HEK293 (cell line): ENCODE measurements around the gene PDIA4.
A peak's percentile ranks its signal among the peaks of the same experiment; 100 is the strongest.

Experiments
- CTCF ChIA-PET: fragments of 350-600 bp; formaldehyde crosslinking; extraction: SDS; loops from one replicate; lab custom pipeline; 2021; ENCODE audit warnings: antibody characterized with exemption; lab: Yijun Ruan, JAX
- POLR2A ChIA-PET: fragments of 300-600 bp; formaldehyde crosslinking; extraction: SDS; loops from one replicate; lab custom pipeline; 2020; ENCODE audit warnings: antibody characterized with exemption, inconsistent platforms; lab: Yijun Ruan, JAX
- H3K27ac ChIP-seq: fragments of 200-500 bp; sonication (Bioruptor generic); 2 replicates; pipeline ENCODE4 v1.5.1; 2014; ENCODE audit warnings: low read depth, low read length, control low read depth, inconsistent platforms; ENCODE audit errors: extremely low read depth
- H3K36me3 ChIP-seq, 2 experiments: fragments of 200-500 bp in 1 of 2; sonication (Bioruptor generic) in 1 of 2; 1 replicate in 1 of 2; 2 replicates in 1 of 2; pipeline ENCODE4 v1.5.1; 2014 to 2017; ENCODE audit warnings: inconsistent platforms in 2 of 2, low read length in 2 of 2; ENCODE audit not compliant: control insufficient read depth in 2 of 2, insufficient read depth in 1 of 2
- H3K4me1 ChIP-seq: fragments of 200-500 bp; sonication (Bioruptor generic); 2 replicates; pipeline ENCODE4 v1.5.1; 2014; ENCODE audit warnings: mild to moderate bottlenecking, low read length, inconsistent platforms; ENCODE audit not compliant: control insufficient read depth, insufficient read depth
- H3K4me3 ChIP-seq: 2 replicates; pipeline ENCODE4 v1.5.1; 2011; ENCODE audit warnings: low read depth, mild to moderate bottlenecking, control low read depth, low read length, moderate library complexity
- H3K9me3 ChIP-seq: fragments of 200-500 bp; sonication (Bioruptor generic); 2 replicates; pipeline ENCODE4 v1.5.1; 2014; ENCODE audit warnings: low read depth, low read length, inconsistent platforms; ENCODE audit not compliant: control insufficient read depth, insufficient read depth
- EGR2 ChIP-seq: fragments of 450-650 bp; formaldehyde crosslinking; IDR thresholded peaks from 2 replicates; pipeline ENCODE4 v1.5.1; 2016; ENCODE audit warnings: low read depth, missing biosample characterization, missing genetic modification characterization
- MZF1 ChIP-seq: fragments of 450-650 bp; formaldehyde crosslinking; IDR thresholded peaks from 2 replicates; pipeline ENCODE4 v1.5.1; 2017; ENCODE audit warnings: missing biosample characterization, missing genetic modification characterization, borderline replicate concordance
- OVOL3 ChIP-seq: fragments of 450-650 bp; formaldehyde crosslinking; IDR thresholded peaks from 2 replicates; pipeline ENCODE4 v1.5.1; 2016; ENCODE audit warnings: missing biosample characterization, missing genetic modification characterization
- SALL2 ChIP-seq: fragments of 450-650 bp; formaldehyde crosslinking; IDR thresholded peaks from 2 replicates; pipeline ENCODE4 v1.5.0; 2017; ENCODE audit warnings: missing biosample characterization, mild to moderate bottlenecking, missing genetic modification characterization, borderline replicate concordance
- ZBTB7A ChIP-seq: fragments of 450-650 bp; formaldehyde crosslinking; IDR thresholded peaks from 2 replicates; pipeline ENCODE4 v1.5.1; 2016; ENCODE audit warnings: low read depth, missing biosample characterization, missing genetic modification characterization
- ZNF214 ChIP-seq: fragments of 450-650 bp; formaldehyde crosslinking; IDR thresholded peaks from 2 replicates; pipeline ENCODE4 v1.5.1; 2017; ENCODE audit warnings: missing biosample characterization, mild to moderate bottlenecking, missing genetic modification characterization, borderline replicate concordance
- ZNF248 ChIP-seq: fragments of 450-650 bp; formaldehyde crosslinking; IDR thresholded peaks from 2 replicates; pipeline ENCODE4 v1.5.1; 2017; ENCODE audit warnings: missing biosample characterization, missing genetic modification characterization
- ZNF391 ChIP-seq: fragments of 450-650 bp; formaldehyde crosslinking; IDR thresholded peaks from 2 replicates; pipeline ENCODE4 v1.5.1; 2016; ENCODE audit warnings: low read depth, missing biosample characterization, missing genetic modification characterization, borderline replicate concordance
- ZNF596 ChIP-seq: fragments of 450-650 bp; IDR thresholded peaks from 2 replicates; pipeline ENCODE4 v1.5.0; 2018; ENCODE audit warnings: missing biosample characterization, mild to moderate bottlenecking, missing genetic modification characterization, moderate library complexity
- ZNF747 ChIP-seq: fragments of 450-650 bp; formaldehyde crosslinking; IDR thresholded peaks from 2 replicates; pipeline ENCODE4 v1.5.1; 2016; ENCODE audit warnings: missing biosample characterization, missing genetic modification characterization
- TF ChIP-seq, protein P1 (sequence below): fragments of 450-650 bp; formaldehyde crosslinking; conservative IDR thresholded peaks from 2 replicates; pipeline ENCODE4 v1.5.1; 2016; ENCODE audit warnings: low read depth, missing biosample characterization, missing genetic modification characterization
- TF ChIP-seq, protein P2 (sequence below): fragments of 450-650 bp; formaldehyde crosslinking; conservative IDR thresholded peaks from 2 replicates; pipeline ENCODE4 v1.5.1; 2016; ENCODE audit warnings: low read depth, missing biosample characterization, missing genetic modification characterization
- TF ChIP-seq, protein P3 (sequence below): fragments of 450-650 bp; formaldehyde crosslinking; IDR thresholded peaks from 2 replicates; pipeline ENCODE4 v1.5.1; 2016; ENCODE audit warnings: missing biosample characterization, missing genetic modification characterization
- TF ChIP-seq, protein P4 (sequence below): fragments of 450-650 bp; formaldehyde crosslinking; IDR thresholded peaks from 2 replicates; pipeline ENCODE4 v1.5.1; 2016; ENCODE audit warnings: missing biosample characterization, missing genetic modification characterization, borderline replicate concordance
- TF ChIP-seq, protein P5 (sequence below): fragments of 450-650 bp; formaldehyde crosslinking; IDR thresholded peaks from 2 replicates; pipeline ENCODE4 v1.5.1; 2016; ENCODE audit warnings: missing biosample characterization, missing genetic modification characterization

Gene PDIA4, protein sequence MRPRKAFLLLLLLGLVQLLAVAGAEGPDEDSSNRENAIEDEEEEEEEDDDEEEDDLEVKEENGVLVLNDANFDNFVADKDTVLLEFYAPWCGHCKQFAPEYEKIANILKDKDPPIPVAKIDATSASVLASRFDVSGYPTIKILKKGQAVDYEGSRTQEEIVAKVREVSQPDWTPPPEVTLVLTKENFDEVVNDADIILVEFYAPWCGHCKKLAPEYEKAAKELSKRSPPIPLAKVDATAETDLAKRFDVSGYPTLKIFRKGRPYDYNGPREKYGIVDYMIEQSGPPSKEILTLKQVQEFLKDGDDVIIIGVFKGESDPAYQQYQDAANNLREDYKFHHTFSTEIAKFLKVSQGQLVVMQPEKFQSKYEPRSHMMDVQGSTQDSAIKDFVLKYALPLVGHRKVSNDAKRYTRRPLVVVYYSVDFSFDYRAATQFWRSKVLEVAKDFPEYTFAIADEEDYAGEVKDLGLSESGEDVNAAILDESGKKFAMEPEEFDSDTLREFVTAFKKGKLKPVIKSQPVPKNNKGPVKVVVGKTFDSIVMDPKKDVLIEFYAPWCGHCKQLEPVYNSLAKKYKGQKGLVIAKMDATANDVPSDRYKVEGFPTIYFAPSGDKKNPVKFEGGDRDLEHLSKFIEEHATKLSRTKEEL

DNA sequence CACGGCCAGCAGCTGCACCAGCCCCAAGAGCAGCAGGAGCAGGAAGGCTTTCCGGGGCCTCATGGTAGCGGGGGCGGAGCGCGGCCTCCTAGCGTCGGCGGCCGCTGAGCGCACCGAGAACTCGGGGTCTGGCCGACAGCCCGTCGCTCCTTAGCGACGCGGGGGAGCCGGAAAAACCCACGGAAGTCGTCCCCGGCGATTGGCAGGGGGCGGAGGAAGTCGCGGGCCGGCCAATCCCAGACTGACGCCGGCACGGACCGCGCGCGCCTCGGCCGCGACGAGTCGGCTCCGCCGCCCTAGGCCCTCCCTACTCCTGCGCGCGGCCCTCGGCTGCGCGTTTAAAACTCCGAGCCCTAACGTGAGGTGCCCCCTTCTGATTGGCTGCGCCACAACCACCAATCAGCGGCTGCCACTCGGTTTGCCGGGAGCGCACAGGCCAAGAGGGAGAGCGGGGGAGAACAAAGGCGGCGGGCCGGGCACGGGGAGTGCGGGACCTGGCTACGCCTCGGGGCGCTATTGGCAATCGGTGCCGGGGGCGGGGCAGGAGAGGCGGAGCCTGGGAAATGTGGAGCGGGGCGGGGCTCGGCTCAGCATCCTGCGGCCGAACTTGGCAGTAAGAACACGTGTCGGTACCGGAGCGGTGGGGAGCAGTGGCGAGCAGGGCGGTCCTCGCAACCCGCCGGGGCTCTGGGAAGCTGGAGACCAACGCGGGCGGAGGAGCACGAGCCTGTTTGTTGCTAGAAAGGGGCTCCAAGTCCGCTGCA is at the start of gene PDIA4:
Gene PDIA4 (minus strand): TSS at position 160 of the 764 bp plus-strand sequence. CDS start 97 bp downstream, at position 63.
- peaks cover 0 to 12% of the 10 kb centered on the region in 2 experiments; a peak in 1 of 3 replicates for H3K36me3 ChIP-seq
- CTCF ChIA-PET, result interaction anchor here (0.8 to 1.7 kb wide), 2 partner anchors 23 to 37 kb away, joined by 3 to 6 read pairs; no protein-coding TSS in a partner anchor
- H3K9me3 ChIP-seq, result no peaks in the 10 kb centered on the region
- peak within 1 kb of the TSS; percentile 83 for H3K27ac ChIP-seq
- H3K4me3 ChIP-seq, result peak within 1 kb of the TSS; percentile 94
- no peaks in the 10 kb centered on the region for H3K4me1 ChIP-seq
- POLR2A ChIA-PET, result interaction anchor here (2.8 kb wide), 1 partner anchor 37 kb away, joined by 17 read pairs; no protein-coding TSS in a partner anchor
- no peak for TF ChIP-seq MZF1 (tag by site-specific recombination)
- no peak for TF ChIP-seq OVOL3 (tag by site-specific recombination)
- TF ChIP-seq, protein P1, sequence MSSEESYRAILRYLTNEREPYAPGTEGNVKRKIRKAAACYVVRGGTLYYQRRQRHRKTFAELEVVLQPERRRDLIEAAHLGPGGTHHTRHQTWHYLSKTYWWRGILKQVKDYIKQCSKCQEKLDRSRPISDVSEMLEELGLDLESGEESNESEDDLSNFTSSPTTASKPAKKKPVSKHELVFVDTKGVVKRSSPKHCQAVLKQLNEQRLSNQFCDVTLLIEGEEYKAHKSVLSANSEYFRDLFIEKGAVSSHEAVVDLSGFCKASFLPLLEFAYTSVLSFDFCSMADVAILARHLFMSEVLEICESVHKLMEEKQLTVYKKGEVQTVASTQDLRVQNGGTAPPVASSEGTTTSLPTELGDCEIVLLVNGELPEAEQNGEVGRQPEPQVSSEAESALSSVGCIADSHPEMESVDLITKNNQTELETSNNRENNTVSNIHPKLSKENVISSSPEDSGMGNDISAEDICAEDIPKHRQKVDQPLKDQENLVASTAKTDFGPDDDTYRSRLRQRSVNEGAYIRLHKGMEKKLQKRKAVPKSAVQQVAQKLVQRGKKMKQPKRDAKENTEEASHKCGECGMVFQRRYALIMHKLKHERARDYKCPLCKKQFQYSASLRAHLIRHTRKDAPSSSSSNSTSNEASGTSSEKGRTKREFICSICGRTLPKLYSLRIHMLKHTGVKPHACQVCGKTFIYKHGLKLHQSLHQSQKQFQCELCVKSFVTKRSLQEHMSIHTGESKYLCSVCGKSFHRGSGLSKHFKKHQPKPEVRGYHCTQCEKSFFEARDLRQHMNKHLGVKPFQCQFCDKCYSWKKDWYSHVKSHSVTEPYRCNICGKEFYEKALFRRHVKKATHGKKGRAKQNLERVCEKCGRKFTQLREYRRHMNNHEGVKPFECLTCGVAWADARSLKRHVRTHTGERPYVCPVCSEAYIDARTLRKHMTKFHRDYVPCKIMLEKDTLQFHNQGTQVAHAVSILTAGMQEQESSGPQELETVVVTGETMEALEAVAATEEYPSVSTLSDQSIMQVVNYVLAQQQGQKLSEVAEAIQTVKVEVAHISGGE (tag by site-specific recombination), result peak; percentile 69
- TF ChIP-seq EGR2, result peak; percentile 90
- TF ChIP-seq ZNF391 (tag by site-specific recombination), result 0 out of 2 replicates have a peak, but pooled peaks have one; percentile 63
- TF ChIP-seq, protein P2, sequence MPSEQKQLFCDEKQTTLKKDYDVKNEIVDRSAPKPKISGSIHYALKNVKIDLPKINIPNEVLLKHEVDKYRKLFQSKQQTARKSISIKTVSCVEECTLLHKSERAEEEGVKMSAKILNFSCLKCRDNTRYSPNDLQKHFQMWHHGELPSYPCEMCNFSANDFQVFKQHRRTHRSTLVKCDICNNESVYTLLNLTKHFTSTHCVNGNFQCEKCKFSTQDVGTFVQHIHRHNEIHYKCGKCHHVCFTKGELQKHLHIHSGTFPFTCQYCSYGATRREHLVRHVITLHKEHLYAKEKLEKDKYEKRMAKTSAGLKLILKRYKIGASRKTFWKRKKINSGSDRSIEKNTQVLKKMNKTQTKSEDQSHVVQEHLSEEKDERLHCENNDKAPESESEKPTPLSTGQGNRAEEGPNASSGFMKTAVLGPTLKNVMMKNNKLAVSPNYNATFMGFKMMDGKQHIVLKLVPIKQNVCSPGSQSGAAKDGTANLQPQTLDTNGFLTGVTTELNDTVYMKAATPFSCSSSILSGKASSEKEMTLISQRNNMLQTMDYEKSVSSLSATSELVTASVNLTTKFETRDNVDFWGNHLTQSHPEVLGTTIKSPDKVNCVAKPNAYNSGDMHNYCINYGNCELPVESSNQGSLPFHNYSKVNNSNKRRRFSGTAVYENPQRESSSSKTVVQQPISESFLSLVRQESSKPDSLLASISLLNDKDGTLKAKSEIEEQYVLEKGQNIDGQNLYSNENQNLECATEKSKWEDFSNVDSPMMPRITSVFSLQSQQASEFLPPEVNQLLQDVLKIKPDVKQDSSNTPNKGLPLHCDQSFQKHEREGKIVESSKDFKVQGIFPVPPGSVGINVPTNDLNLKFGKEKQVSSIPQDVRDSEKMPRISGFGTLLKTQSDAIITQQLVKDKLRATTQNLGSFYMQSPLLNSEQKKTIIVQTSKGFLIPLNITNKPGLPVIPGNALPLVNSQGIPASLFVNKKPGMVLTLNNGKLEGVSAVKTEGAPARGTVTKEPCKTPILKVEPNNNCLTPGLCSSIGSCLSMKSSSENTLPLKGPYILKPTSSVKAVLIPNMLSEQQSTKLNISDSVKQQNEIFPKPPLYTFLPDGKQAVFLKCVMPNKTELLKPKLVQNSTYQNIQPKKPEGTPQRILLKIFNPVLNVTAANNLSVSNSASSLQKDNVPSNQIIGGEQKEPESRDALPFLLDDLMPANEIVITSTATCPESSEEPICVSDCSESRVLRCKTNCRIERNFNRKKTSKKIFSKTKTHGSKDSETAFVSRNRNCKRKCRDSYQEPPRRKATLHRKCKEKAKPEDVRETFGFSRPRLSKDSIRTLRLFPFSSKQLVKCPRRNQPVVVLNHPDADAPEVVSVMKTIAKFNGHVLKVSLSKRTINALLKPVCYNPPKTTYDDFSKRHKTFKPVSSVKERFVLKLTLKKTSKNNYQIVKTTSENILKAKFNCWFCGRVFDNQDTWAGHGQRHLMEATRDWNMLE (tag by site-specific recombination), result no peak
- no peak for TF ChIP-seq ZNF248
- no peak for TF ChIP-seq ZNF214
- TF ChIP-seq, protein P3, sequence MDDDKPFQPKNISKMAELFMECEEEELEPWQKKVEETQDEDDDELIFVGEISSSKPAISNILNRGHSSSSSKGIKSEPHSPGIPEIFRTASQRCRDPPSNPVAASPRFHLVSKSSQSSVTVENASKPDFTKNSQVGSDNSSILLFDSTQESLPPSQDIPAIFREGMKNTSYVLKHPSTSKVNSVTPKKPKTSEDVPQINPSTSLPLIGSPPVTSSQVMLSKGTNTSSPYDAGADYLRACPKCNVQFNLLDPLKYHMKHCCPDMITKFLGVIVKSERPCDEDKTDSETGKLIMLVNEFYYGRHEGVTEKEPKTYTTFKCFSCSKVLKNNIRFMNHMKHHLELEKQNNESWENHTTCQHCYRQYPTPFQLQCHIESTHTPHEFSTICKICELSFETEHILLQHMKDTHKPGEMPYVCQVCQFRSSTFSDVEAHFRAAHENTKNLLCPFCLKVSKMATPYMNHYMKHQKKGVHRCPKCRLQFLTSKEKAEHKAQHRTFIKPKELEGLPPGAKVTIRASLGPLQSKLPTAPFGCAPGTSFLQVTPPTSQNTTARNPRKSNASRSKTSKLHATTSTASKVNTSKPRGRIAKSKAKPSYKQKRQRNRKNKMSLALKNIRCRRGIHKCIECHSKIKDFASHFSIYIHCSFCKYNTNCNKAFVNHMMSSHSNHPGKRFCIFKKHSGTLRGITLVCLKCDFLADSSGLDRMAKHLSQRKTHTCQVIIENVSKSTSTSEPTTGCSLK (tag by site-specific recombination), result no peak
- TF ChIP-seq, protein P4, sequence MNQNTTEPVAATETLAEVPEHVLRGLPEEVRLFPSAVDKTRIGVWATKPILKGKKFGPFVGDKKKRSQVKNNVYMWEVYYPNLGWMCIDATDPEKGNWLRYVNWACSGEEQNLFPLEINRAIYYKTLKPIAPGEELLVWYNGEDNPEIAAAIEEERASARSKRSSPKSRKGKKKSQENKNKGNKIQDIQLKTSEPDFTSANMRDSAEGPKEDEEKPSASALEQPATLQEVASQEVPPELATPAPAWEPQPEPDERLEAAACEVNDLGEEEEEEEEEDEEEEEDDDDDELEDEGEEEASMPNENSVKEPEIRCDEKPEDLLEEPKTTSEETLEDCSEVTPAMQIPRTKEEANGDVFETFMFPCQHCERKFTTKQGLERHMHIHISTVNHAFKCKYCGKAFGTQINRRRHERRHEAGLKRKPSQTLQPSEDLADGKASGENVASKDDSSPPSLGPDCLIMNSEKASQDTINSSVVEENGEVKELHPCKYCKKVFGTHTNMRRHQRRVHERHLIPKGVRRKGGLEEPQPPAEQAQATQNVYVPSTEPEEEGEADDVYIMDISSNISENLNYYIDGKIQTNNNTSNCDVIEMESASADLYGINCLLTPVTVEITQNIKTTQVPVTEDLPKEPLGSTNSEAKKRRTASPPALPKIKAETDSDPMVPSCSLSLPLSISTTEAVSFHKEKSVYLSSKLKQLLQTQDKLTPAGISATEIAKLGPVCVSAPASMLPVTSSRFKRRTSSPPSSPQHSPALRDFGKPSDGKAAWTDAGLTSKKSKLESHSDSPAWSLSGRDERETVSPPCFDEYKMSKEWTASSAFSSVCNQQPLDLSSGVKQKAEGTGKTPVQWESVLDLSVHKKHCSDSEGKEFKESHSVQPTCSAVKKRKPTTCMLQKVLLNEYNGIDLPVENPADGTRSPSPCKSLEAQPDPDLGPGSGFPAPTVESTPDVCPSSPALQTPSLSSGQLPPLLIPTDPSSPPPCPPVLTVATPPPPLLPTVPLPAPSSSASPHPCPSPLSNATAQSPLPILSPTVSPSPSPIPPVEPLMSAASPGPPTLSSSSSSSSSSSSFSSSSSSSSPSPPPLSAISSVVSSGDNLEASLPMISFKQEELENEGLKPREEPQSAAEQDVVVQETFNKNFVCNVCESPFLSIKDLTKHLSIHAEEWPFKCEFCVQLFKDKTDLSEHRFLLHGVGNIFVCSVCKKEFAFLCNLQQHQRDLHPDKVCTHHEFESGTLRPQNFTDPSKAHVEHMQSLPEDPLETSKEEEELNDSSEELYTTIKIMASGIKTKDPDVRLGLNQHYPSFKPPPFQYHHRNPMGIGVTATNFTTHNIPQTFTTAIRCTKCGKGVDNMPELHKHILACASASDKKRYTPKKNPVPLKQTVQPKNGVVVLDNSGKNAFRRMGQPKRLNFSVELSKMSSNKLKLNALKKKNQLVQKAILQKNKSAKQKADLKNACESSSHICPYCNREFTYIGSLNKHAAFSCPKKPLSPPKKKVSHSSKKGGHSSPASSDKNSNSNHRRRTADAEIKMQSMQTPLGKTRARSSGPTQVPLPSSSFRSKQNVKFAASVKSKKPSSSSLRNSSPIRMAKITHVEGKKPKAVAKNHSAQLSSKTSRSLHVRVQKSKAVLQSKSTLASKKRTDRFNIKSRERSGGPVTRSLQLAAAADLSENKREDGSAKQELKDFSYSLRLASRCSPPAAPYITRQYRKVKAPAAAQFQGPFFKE (tag by site-specific recombination), result no peak
- no peak for TF ChIP-seq ZNF747 (tag by site-specific recombination)
- TF ChIP-seq ZBTB7A (tag by site-specific recombination), result no peak
- TF ChIP-seq, protein P5, sequence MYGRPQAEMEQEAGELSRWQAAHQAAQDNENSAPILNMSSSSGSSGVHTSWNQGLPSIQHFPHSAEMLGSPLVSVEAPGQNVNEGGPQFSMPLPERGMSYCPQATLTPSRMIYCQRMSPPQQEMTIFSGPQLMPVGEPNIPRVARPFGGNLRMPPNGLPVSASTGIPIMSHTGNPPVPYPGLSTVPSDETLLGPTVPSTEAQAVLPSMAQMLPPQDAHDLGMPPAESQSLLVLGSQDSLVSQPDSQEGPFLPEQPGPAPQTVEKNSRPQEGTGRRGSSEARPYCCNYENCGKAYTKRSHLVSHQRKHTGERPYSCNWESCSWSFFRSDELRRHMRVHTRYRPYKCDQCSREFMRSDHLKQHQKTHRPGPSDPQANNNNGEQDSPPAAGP (tag by site-specific recombination), result no peak; the same call in none of the 2 replicates
- no peak for TF ChIP-seq SALL2
- TF ChIP-seq ZNF596 (tag by site-specific recombination), result no peak
